IPS-18c (cell line): ENCODE data around the gene GATD1.

Experiments used
- H3K4me3 ChIP-seq: 2 replicates; pipeline ENCODE4 v1.7.0; 2013; ENCODE audit warnings: low read depth, mild to moderate bottlenecking, low read length, moderate library complexity; ENCODE audit not compliant: insufficient read depth
- H3K9me3 ChIP-seq: one replicate; pipeline ENCODE4 v1.6.1; 2013; ENCODE audit warnings: mild to moderate bottlenecking, low read length, moderate library complexity; ENCODE audit not compliant: control insufficient read depth, insufficient read depth

GATD1 gene

DNA sequence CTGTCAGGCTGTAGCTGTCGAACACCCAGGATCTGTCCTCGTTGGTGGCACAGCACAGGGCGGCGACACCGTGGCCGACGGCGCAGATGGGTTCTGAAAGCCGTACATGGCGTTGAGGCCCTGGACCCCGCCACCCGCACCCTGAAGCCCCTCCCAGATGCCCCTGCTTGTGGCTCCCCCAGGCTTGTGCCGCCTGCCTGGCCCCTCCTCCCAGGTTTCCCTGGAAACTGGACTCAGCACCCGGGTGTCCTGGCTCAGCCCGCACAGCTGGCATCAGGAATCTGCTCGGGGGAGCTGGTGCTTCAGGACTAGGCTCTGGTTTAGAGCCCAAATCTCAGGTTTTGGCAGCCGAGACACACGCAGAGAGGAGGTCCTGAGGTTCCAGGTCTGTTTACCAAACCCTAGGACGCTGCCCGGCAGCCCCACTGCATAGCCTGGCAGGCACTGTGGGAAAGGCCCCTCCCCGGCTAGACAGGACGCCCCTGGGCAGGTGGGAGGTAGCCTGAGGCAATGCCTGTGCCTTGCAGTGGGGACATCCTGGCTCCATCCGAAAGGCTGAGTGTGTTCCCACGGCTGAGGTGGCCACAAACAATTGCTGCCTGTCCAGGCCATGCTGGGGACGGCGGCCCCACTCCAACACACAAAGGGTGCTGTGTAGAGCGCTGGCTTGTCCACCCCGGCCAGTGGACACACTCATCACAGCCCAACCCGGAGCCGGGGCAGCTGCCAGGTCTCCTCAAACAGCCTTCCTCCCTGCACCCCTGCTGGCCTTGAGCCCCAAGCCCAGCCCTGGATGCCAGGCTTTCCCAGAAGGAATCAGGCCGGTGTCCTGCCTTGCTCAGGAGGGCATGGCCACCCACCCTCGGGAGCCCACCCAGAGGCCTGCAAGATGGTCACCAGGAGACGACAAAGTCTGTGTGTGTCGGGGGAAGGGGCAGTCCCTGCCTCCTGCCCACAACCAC lies 4.6 kb downstream of the GATD1 start:
- H3K9me3 ChIP-seq = peaks cover 4% of the 10 kb centered on the region
- H3K4me3 ChIP-seq = no peak overlapping the region

- no peak overlapping the region for H3K4me3 ChIP-seq
Measured at GRCh38 chr11:771617-772204, 5.6 kb downstream of the GATD1 start.

GRCh38 chr11:770642-771616 lies 6.4 kb downstream of the GATD1 start:
- Histone ChIP-seq H3K9me3 (peaks cover 2% of the 10 kb centered on the region), H3K4me3 (no peak overlapping the region)

More at GRCh38 chr11:771617-772204, 5.6 kb downstream of the GATD1 start:
- H3K9me3 ChIP-seq = peaks cover 2% of the 10 kb centered on the region

DNA sequence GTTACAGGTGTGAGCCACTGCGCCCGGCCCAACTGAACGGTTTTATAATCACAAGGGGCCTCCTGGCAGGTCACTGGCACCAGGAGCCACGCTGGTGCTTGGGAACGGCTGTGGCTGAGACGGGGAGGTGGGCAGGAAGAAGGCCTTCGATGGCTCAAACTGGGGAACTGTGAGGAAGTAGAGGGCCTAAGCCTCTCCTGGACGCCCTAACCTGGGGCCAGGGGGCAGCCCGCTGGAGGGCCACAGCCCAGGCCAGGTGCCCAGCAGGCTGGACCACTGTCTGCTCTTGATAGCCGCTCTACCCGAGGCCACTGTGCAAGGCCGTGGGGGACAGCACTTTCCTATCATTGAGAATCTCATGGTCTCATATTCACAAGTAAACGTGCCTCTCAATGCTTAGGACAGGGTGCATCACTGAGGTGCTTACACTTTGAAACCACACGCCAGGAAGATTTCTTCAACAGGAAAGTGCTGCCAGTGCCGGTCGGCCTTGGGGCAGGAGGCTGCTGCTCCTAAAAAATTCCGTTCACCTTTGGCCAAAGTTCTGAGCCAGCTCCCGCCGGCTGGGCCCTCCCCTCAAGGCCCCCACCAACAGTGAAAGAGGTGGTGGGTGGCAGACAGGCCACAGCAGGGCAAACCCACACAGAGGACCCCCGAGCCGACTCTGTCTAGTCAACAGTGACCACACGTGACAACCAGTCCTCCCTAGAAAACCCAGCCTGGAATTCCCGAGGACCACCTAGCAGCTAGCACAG lies 7.2 kb downstream of the GATD1 start:
- Histone ChIP-seq H3K9me3 (peaks cover 1% of the 10 kb centered on the region), H3K4me3 (no peak overlapping the region)

- H3K9me3 ChIP-seq = no peaks in the 10 kb centered on the region
- H3K4me3 ChIP-seq = no peak overlapping the region
Measured at GRCh38 chr11:767238-767637, 10.0 kb downstream of the GATD1 start.

DNA sequence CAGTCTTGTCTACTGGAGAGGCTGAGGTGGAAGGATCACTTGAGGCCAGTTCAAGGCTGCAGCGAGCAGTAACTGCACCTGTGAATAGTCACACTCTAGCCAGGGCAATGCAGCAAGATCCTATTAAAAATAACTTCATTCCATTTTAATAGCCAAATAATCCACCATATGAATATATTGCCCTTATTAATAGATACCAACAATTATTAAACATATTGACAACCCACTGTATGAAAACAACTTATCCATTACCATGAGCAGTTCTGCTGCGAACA lies 10.4 kb downstream of the GATD1 start:
- Histone ChIP-seq H3K4me3 (no peak overlapping the region), H3K9me3 (no peaks in the 10 kb centered on the region)

DNA sequence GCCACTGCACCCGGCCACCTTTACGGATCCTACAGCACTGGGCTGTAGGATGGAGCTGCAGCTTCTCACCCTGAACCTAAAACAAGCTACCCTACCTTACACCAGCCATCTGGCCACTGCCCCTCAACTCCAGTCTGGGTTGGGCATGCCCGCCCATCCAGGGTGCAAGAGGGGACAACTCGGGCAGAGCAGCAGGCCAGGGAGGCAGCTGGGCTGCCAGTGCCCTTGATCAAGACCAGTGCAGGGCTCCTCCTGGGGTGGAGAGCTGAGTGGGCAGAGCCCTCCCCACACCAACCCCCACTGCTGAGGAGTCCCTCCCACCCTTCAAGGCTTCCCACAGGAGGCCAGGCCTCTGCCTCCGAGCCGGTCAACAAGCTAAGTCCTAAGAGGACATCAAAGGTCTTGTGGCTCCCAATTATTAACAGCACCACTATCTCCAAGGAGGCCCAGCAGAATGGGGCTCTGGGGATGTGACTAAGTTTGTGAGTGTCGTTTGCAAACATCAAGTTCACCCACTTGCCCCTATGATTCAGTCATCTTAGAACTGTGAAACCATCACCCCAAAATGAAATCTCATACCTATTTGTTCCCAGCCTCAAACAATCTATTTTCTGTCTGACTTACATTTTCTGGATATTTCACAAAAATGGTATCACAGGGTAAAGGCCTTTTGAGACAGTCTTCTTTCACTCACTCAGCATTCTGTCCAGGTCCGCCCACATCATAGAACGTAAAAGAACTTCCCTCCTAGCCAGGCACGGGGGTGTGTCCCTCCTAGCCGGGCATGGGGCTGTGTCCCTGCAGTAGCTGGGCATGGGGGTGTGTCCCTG lies 11.0 kb downstream of the GATD1 start:
- Histone ChIP-seq H3K4me3 (no peak overlapping the region), H3K9me3 (no peaks in the 10 kb centered on the region)

DNA sequence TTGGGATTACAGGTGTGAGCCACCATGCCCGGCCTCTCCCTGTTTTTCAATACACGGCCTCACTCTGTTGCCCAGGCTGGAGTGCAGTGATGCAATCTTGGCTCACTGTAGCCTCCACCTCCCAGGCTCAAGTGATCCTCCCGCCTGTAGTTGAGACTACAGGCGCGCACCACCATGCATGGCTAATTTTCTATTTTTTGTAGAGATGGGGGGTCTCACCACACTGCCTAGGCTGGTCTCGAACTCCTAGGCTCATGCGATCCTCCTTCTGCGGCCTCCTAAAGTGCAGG lies 11.5 kb downstream of the GATD1 start:
- Histone ChIP-seq H3K4me3 (no peak overlapping the region), H3K9me3 (no peaks in the 10 kb centered on the region)

DNA sequence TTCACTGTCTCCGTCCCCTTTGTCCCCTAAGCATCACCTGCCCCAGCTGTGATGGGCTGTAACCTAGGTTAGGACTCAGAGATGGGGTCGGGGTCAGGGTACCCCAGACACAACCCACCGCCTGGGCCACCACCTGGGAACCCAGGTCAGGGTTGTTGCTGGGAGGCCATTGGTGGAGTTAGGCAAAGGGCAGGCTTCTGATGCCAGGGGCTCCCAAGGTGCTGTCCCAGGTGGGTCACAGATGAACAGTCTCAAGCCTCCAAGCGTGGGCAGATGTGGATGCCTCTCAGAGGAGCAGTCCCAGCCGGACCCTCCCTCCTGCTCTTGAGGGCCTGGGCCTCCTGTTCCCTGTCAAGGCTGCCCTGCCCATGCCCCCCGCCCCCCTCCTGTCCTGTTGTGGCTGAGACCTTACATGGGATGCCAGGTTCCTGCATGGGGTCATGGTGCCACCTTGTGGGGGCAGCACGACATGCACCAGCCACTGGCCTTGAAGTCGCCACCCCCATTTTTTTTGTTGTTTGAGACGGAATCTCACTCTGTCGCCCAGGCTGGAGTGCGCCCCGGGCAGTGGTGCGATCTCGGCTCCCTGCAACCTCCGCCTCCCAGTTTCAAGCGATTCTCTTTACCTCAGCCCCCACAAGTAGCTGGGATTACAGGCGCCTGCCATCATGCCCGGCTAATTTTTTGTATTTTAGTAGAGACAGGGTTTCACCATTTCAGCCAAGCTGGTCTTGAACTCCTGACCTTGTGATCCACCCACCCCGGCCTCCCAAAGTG lies 12.1 kb downstream of the GATD1 start:
- Histone ChIP-seq H3K4me3 (no peak overlapping the region), H3K9me3 (no peaks in the 10 kb centered on the region)

- Histone ChIP-seq H3K4me3 (no peak overlapping the region), H3K9me3 (no peaks in the 10 kb centered on the region)
Measured at GRCh38 chr11:764322-765024, 12.8 kb downstream of the GATD1 start.

DNA sequence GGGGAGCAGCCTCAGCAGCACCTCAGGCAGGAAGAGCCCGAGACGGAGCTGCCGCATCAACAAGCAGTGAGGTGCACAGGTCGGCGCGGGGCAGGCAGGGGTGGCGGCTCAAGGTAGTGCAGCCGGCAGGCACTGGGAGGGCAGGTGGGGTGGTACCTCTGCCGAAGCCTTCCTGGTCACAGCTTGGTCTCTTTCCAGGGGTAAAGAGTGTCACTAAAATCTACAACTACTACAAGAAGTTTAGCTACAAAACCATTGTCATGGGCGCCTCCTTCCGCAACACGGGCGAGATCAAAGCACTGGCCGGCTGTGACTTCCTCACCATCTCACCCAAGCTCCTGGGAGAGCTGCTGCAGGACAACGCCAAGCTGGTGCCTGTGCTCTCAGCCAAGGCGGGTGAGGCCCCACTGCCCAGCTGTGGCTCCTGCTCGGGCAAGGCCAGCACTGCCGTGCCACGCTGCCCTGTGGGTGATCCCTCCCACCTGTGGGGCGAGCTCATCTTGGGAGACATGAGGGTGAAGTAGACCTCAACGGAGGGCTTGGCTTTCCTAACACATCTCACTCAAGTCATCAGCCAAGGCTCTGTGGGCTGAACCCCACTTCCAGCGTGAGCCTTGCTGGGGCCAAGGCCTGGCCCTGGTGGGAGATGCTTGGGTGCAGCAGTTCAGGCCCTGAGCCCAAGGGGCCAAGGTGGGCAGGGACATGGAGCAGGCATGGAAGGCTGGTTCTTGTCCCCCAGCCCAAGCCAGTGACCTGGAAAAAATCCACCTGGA lies 13.6 kb downstream of the GATD1 start:
- H3K4me3 ChIP-seq = no peak overlapping the region
- no peaks in the 10 kb centered on the region for H3K9me3 ChIP-seq

- Histone ChIP-seq H3K9me3 (no peaks in the 10 kb centered on the region), H3K4me3 (no peak overlapping the region)
Measured at GRCh38 chr11:763073-763463, 14.2 kb downstream of the GATD1 start.

DNA sequence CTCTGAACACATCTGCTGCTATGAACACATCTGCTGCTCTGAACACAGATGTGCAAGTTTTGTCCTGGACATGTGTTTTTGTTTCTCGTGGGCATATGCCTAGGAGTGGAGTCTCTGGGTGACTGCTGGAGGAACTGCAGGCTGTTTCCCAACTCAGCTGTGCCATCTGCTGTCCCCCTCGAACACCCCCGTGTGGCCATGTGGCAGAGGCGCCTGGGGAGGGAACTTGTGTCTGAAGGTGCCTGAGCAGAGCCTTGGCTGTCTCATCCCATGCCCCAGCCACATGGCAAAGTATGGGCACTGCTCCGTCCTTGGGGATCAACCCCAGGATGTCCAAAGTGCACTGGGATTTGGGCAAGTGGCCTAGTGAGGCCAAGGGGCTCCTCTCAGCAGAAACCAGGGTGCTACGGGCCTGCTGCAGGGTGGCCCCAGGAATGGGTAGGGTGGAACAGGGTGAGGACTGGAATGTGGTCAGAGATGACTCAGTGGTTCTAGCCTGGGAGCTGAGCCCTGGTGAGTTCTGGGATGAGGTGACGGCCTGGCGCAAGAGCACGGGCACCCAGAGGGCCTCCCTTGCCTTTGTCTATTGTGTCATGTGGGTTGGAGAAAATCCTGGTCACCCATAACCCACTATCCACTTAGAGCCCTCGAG lies 14.7 kb downstream of the GATD1 start:
- no peak overlapping the region for H3K4me3 ChIP-seq
- H3K9me3 ChIP-seq = no peaks in the 10 kb centered on the region

DNA sequence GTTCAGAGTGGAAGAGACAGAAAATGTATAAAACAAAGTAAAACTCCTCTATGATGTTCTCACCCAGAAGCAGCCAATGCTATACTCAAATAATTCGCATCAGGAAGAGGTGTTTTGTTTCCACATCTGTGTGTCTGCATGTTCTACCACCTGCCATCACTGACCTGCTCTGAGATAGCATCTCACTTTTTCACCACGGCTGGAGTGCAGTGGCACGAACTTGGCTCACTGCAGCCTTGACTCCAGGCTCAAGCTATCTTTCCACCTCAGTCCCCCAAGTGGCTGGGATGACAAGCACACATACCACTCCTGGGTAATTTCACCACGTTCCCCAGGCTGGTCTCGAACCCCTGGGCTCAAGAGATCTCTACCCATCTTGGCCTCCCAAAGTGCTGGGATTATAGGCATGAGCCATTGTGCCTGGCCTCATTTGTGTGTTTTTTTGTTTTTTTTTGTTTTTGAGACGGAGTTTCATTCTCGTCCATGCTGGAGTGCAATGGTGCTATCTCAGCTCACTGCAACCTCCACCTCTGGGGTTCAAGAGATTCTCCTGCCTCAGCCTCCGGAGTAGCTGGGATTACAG lies 15.7 kb downstream of the GATD1 start:
- no peaks in the 10 kb centered on the region for H3K9me3 ChIP-seq

More for the DNA sequence above, 15.7 kb downstream of the GATD1 start:
- H3K4me3 ChIP-seq = no peak overlapping the region
